H1 (cell line): ENCODE results near the gene SMIM44. TPM values are rescaled to one million over a fixed set of nuclear protein-coding genes. Genes with fewer than 3 reads are reported as not detected.

Experiments used
- CTCF ChIA-PET: fragments of 300-600 bp; sonication (Branson Sonifier 250); formaldehyde crosslinking; loops from one replicate; lab custom pipeline; 2021; ENCODE audit not compliant: partially characterized antibody; lab: Charles Lee
- POLR2A ChIA-PET: fragments of 300-600 bp; sonication (Branson Sonifier 250); formaldehyde crosslinking; loops from one replicate; lab custom pipeline; 2021; ENCODE audit warnings: inconsistent platforms; ENCODE audit not compliant: partially characterized antibody; lab: Charles Lee
- DNase-seq, 2 experiments: peaks; one replicate each; pipeline versions ENCODE4 v3.0.0 to v3.0.0-alpha.2; 2010 to 2022; ENCODE audit warnings: low spot score in 2 of 2, low read depth in 1 of 2, mixed read lengths in 1 of 2
- FAIRE-seq: peaks from 2 replicates; lab custom pipeline; 2011; peaks lifted over from hg19 to GRCh38; lab: Jason Lieb, UNC
- H2AFZ ChIP-seq: 2 replicates; pipeline ENCODE4 v1.8.1; 2012; ENCODE audit warnings: low read length, inconsistent platforms
- H2AK5ac ChIP-seq: 2 replicates; pipeline ENCODE4 v1.6.1; 2013; ENCODE audit warnings: low read depth, low read length
- H2BK120ac ChIP-seq: replicated peaks from 2 replicates; pipeline ENCODE3; 2013; ENCODE audit warnings: low read depth, low read length, inconsistent platforms
- H2BK12ac ChIP-seq: 2 replicates; pipeline ENCODE4 v1.6.1; 2013; ENCODE audit warnings: low read depth, low read length
- H2BK15ac ChIP-seq: 2 replicates; pipeline ENCODE4 v1.6.1; 2013; ENCODE audit warnings: low read length
- H2BK20ac ChIP-seq: 2 replicates; pipeline ENCODE4 v1.6.1; 2013; ENCODE audit warnings: low read length
- H2BK5ac ChIP-seq: 2 replicates; pipeline ENCODE4 v1.6.1; 2013; ENCODE audit warnings: low read depth, low read length
- H3K14ac ChIP-seq: 2 replicates; pipeline ENCODE4 v1.6.1; 2013; ENCODE audit warnings: inconsistent platforms; ENCODE audit not compliant: insufficient read length
- H3K18ac ChIP-seq: 2 replicates; pipeline ENCODE4 v1.6.1; 2013; ENCODE audit warnings: low read length; ENCODE audit errors: extremely low read depth
- H3K23ac ChIP-seq: 2 replicates; pipeline ENCODE4 v1.6.1; 2013; ENCODE audit warnings: inconsistent platforms; ENCODE audit not compliant: insufficient read length
- H3K23me2 ChIP-seq: 2 replicates; pipeline ENCODE4 v1.6.1; 2013; ENCODE audit warnings: low read depth, low read length
- H3K27ac ChIP-seq: 2 replicates; pipeline ENCODE4 v1.6.1; 2011; ENCODE audit warnings: low read depth, low read length, inconsistent platforms
- H3K27me3 ChIP-seq, 4 experiments: replicated peaks in 1 of 4; 1 replicate in 1 of 4; 2 replicates in 3 of 4; pipeline versions ENCODE4 v1.6.1 to v1.8.1; 2011 to 2013; ENCODE audit warnings: low read length in 3 of 4, mild to moderate bottlenecking in 3 of 4, inconsistent platforms in 2 of 4, mixed read lengths in 2 of 4, moderate library complexity in 1 of 4; ENCODE audit not compliant: control insufficient read depth in 3 of 4, insufficient read depth in 3 of 4; ENCODE audit errors: extremely low read depth in 1 of 4
- H3K36me3 ChIP-seq, 4 experiments: 2 replicates each; pipeline versions ENCODE4 v1.6.1 to v1.8.1; 2011 to 2013; ENCODE audit warnings: mild to moderate bottlenecking in 4 of 4, low read length in 3 of 4, moderate library complexity in 2 of 4, control low read depth in 1 of 4, inconsistent platforms in 1 of 4; ENCODE audit not compliant: insufficient read depth in 4 of 4, control insufficient read depth in 2 of 4
- H3K4ac ChIP-seq: replicated peaks from 2 replicates; pipeline ENCODE3; 2013; ENCODE audit warnings: low read length, low read depth, mixed read lengths, inconsistent platforms; ENCODE audit not compliant: insufficient read length
- H3K4me1 ChIP-seq, 4 experiments: replicated peaks in 1 of 4; 1 replicate in 1 of 4; 2 replicates in 3 of 4; pipeline versions ENCODE4 v1.6.1 to v1.8.1; 2011 to 2013; ENCODE audit warnings: low read length in 3 of 4, inconsistent platforms in 2 of 4, mixed read lengths in 1 of 4; ENCODE audit not compliant: insufficient read depth in 4 of 4, control insufficient read depth in 3 of 4
- H3K4me2 ChIP-seq, 2 experiments: 2 replicates each; pipeline versions ENCODE4 v1.6.1 to v1.8.1; 2011 to 2013; ENCODE audit warnings: low read depth in 2 of 2, low read length in 2 of 2, control low read depth in 1 of 2, inconsistent platforms in 1 of 2, mild to moderate bottlenecking in 1 of 2; ENCODE audit not compliant: insufficient read depth in 1 of 2
- H3K4me3 ChIP-seq, 4 experiments: fragments of 200-600, 300-600 bp in 1 of 4; sonication (generic), shearing (Covaris generic), sonication (Bioruptor Twin) in 1 of 4; 2 replicates each; pipeline versions ENCODE4 v1.5.1 to v1.8.1; 2011 to 2016; ENCODE audit warnings: low read length in 4 of 4, low read depth in 3 of 4, control low read depth in 2 of 4, inconsistent platforms in 2 of 4, mild to moderate bottlenecking in 2 of 4, mixed read lengths in 1 of 4, moderate library complexity in 1 of 4; ENCODE audit not compliant: insufficient read depth in 2 of 4; ENCODE audit errors: extremely low read depth in 1 of 4
- H3K56ac ChIP-seq: replicated peaks from 2 replicates; pipeline ENCODE3; 2013; ENCODE audit warnings: low read depth, mild to moderate bottlenecking, mixed read lengths, low read length, inconsistent platforms; ENCODE audit not compliant: insufficient read length
- H3K79me1 ChIP-seq: 2 replicates; pipeline ENCODE4 v1.6.1; 2013; ENCODE audit warnings: low read depth, low read length, control low read depth
- H3K79me2 ChIP-seq, 2 experiments: 2 replicates each; pipeline versions ENCODE4 v1.6.1 to v1.8.1; 2012 to 2013; ENCODE audit warnings: low read length in 2 of 2, mild to moderate bottlenecking in 2 of 2, inconsistent platforms in 1 of 2; ENCODE audit not compliant: insufficient read depth in 2 of 2, control insufficient read depth in 1 of 2
- H3K9ac ChIP-seq, 4 experiments: replicated peaks in 1 of 4; 1 replicate in 1 of 4; 2 replicates in 3 of 4; pipeline versions ENCODE4 v1.6.1 to v1.8.1; 2011 to 2013; ENCODE audit warnings: low read depth in 3 of 4, low read length in 3 of 4, control low read depth in 2 of 4, mild to moderate bottlenecking in 2 of 4, moderate library complexity in 2 of 4, inconsistent platforms in 1 of 4; ENCODE audit errors: extremely low read depth in 1 of 4
- H3K9me3 ChIP-seq, 2 experiments: 2 replicates each; pipeline versions ENCODE4 v1.6.1 to v1.8.1; 2012 to 2013; ENCODE audit warnings: mild to moderate bottlenecking in 2 of 2, moderate library complexity in 2 of 2, control low read depth in 1 of 2, inconsistent platforms in 1 of 2, low read depth in 1 of 2, low read length in 1 of 2, mixed read lengths in 1 of 2; ENCODE audit not compliant: insufficient read depth in 2 of 2
- H4K20me1 ChIP-seq, 2 experiments: replicated peaks in 1 of 2; 2 replicates each; pipeline versions ENCODE3 to v1.8.1; 2011 to 2013; ENCODE audit warnings: inconsistent platforms in 2 of 2, low read length in 2 of 2, mild to moderate bottlenecking in 1 of 2; ENCODE audit not compliant: insufficient read depth in 2 of 2, control insufficient read depth in 1 of 2
- H4K5ac ChIP-seq: 2 replicates; pipeline ENCODE4 v1.6.1; 2013; ENCODE audit warnings: low read length, low read depth, mixed read lengths, inconsistent platforms; ENCODE audit not compliant: insufficient read length
- H4K8ac ChIP-seq: 2 replicates; pipeline ENCODE4 v1.8.0; 2013; ENCODE audit warnings: mild to moderate bottlenecking, moderate library complexity, low read length, inconsistent platforms; ENCODE audit not compliant: insufficient read depth; ENCODE audit errors: extremely low read depth
- H4K91ac ChIP-seq: replicated peaks from 2 replicates; pipeline ENCODE3; 2013; ENCODE audit warnings: low read length, mixed read lengths, inconsistent platforms; ENCODE audit not compliant: insufficient read length
- BCL11A ChIP-seq, 2 experiments: IDR thresholded peaks; one replicate each; pipeline ENCODE4 v1.6.1; 2011; ENCODE audit warnings: low read depth in 2 of 2, low read length in 2 of 2, mild to moderate bottlenecking in 2 of 2
- CTBP2 ChIP-seq: IDR thresholded peaks from 2 replicates; pipeline ENCODE4 v1.7.0; 2011; ENCODE audit warnings: borderline replicate concordance, mild to moderate bottlenecking, moderate library complexity, mixed read lengths, low read length; ENCODE audit not compliant: insufficient read depth, insufficient read length
- EP300 ChIP-seq, 2 experiments: IDR thresholded peaks; 1 replicate in 1 of 2; 2 replicates in 1 of 2; pipeline ENCODE4 v1.6.1; 2011 to 2012; ENCODE audit warnings: low read depth in 2 of 2, low read length in 2 of 2, mild to moderate bottlenecking in 2 of 2, borderline replicate concordance in 1 of 2, inconsistent platforms in 1 of 2, moderate library complexity in 1 of 2
- FOSL1 ChIP-seq: IDR thresholded peaks from 2 replicates; pipeline ENCODE4 v1.6.1; 2011; ENCODE audit warnings: mild to moderate bottlenecking, low read depth, low read length, moderate library complexity; ENCODE audit not compliant: insufficient read depth
- HDAC6 ChIP-seq: IDR thresholded peaks from one replicate; pipeline ENCODE4 v1.7.1; 2012; ENCODE audit warnings: low read depth, mild to moderate bottlenecking, inconsistent platforms, low read length, moderate library complexity
- KDM1A ChIP-seq: fragments of 200-600, 300-600 bp; sonication (generic); IDR thresholded peaks from 2 replicates; pipeline ENCODE4 v1.7.1; 2016; ENCODE audit warnings: mild to moderate bottlenecking, low read length, borderline replicate concordance
- NRF1 ChIP-seq: IDR thresholded peaks from 2 replicates; pipeline ENCODE4 v1.6.1; 2011; ENCODE audit warnings: mild to moderate bottlenecking, low read depth, low read length, improper control_type of control experiment
- PHF8 ChIP-seq: fragments of 200-600 bp; sonication (generic); conservative IDR thresholded peaks from 2 replicates; pipeline ENCODE4 v1.7.1; 2012; ENCODE audit warnings: low read depth, mild to moderate bottlenecking, inconsistent platforms, low read length, moderate library complexity
- POU5F1 ChIP-seq: IDR thresholded peaks from 2 replicates; pipeline ENCODE4 v1.6.1; 2011; ENCODE audit warnings: low read depth, mild to moderate bottlenecking, low read length, moderate library complexity
- SIX5 ChIP-seq: IDR thresholded peaks from 2 replicates; pipeline ENCODE4 v1.6.1; 2011; ENCODE audit warnings: mild to moderate bottlenecking, low read depth, low read length
- SP1 ChIP-seq: IDR thresholded peaks from 2 replicates; pipeline ENCODE4 v1.6.1; 2011; ENCODE audit warnings: low read depth, low read length
- SRF ChIP-seq: IDR thresholded peaks from 2 replicates; pipeline ENCODE4 v1.6.1; 2011; ENCODE audit warnings: mild to moderate bottlenecking, low read depth, low read length, moderate library complexity
- TBP ChIP-seq: IDR thresholded peaks from 2 replicates; pipeline ENCODE4 v1.6.1; 2011; ENCODE audit warnings: low read depth, low read length, improper control_type of control experiment
- TEAD4 ChIP-seq: IDR thresholded peaks from 2 replicates; pipeline ENCODE4 v1.6.1; 2012; ENCODE audit warnings: low read depth, low read length, inconsistent platforms, mixed read lengths
- WGBS, 2 experiments: shearing (Covaris generic) in 1 of 2; methylation state at CpG; one replicate each; pipeline versions ENCODE4 v1.1.6 to v1.1.7; 2013 to 2015; ENCODE audit warnings: low lambda C conversion rate in 2 of 2, mixed read lengths in 2 of 2, inconsistent platforms in 1 of 2, low coverage in 1 of 2, missing lambda C conversion rate in 1 of 2; ENCODE audit not compliant: insufficient replicate concordance in 2 of 2, insufficient coverage in 1 of 2, insufficient read length in 1 of 2; ENCODE audit errors: extremely low coverage in 1 of 2, missing lambda C conversion rate in 1 of 2; 5-methylcytosine and 5-hydroxymethylcytosine counted together
- polyA plus RNA-seq, 7 experiments: library from polyadenylated mRNA; depleted of rRNA in 3 of 7; stranded (reverse) in 5 of 7; unstranded in 2 of 7; fragments of >200 nt in 5 of 7; fragments of 200-250 nt in 2 of 7; gene quantifications; 1 replicate in 5 of 7; 2 replicates in 1 of 7; 4 replicates in 1 of 7; pipeline versions ENCODE4 v1.2.1 to v1.2.3, GENCODE V29; 2011 to 2013; ENCODE audit warnings: missing spikeins in 2 of 7, mixed read lengths in 2 of 7
- total RNA-seq: library from RNA; stranded (reverse); fragmentation: NEBNext Ultra II Directional; extraction: Animal tissue kit (Norgen Biotek cat#: 25700); gene quantifications from 2 replicates; pipeline ENCODE4 v1.2.1, GENCODE V29; 2021

Gene SMIM44
- total and polyA plus RNA-seq, 2 of the 8 experiments (the other 6 are each of a cell fraction or from before 2014, with no cell fraction given), result not detected

GRCh38 chr19:3465552-3465951 lies 17.7 kb downstream of the SMIM44 start:
- peaks cover 0 to 4% of the 10 kb centered on the region in 2 experiments for H4K20me1 ChIP-seq
- H3K56ac ChIP-seq, result no peak overlapping the region
- no peak overlapping the region for H3K4me3 ChIP-seq
- no peaks in the 10 kb centered on the region for H3K79me1 ChIP-seq
- WGBS, 2 experiments, result 61% methylated on average over 3 of the region's 7 CpGs; no CpG with 5 or more reads in 1 of the 2 experiments
- no peak overlapping the region for H3K18ac ChIP-seq
- H3K36me3 ChIP-seq, result no peaks in the 10 kb centered on the region; a peak in 1 of 8 replicates
- no peak overlapping the region for H2BK15ac ChIP-seq
- no peak overlapping the region for H3K14ac ChIP-seq
- peaks cover 0 to 5% (median 2%) of the 10 kb centered on the region in 4 experiments; a peak in 4 of 7 replicates for H3K4me1 ChIP-seq
- peaks cover 21 to 51% (median 44%) of the 10 kb centered on the region in 4 experiments for H3K27me3 ChIP-seq
- FAIRE-seq (no peak), DNase-seq (no peak)
- H4K8ac ChIP-seq, result no peak overlapping the region; the same call in 1 of the 2 replicates
- no peak overlapping the region for H2BK12ac ChIP-seq
- H3K79me2 ChIP-seq, result no peaks in the 10 kb centered on the region
- H3K4ac ChIP-seq, result no peak overlapping the region
- POLR2A ChIA-PET, result interaction anchor here (1.9 kb wide), 1 partner anchor 21 kb away, joined by 5 read pairs; no protein-coding TSS in a partner anchor
- no peak overlapping the region for H4K5ac ChIP-seq
- H3K9me3 ChIP-seq, result peaks cover 6 to 10% of the 10 kb centered on the region in 2 experiments; a peak in 3 of 4 replicates
- no peak overlapping the region for H2BK5ac ChIP-seq
- peaks cover 5% of the 10 kb centered on the region; the same call in 1 of the 2 replicates for H3K23me2 ChIP-seq
- CTCF ChIA-PET, result interaction anchor here (0.7 to 1.7 kb wide), 5 partner anchors 12 to 144 kb away, joined by 3 to 5 read pairs (median 3); no protein-coding TSS in a partner anchor
- H3K4me2 ChIP-seq, result peak overlapping the region; percentile 36 to 63; a peak in 3 of 4 replicates
- no peak overlapping the region for H2BK120ac ChIP-seq
- no peak overlapping the region for H4K91ac ChIP-seq
- H2AFZ ChIP-seq, result no peak overlapping the region
- H3K27ac ChIP-seq, result no peak overlapping the region
- H2BK20ac ChIP-seq, result no peak overlapping the region
- no peak overlapping the region for H3K9ac ChIP-seq
- no peak overlapping the region for H2AK5ac ChIP-seq
- H3K23ac ChIP-seq, result no peak overlapping the region
- no peak for TF ChIP-seq FOSL1
- TF ChIP-seq TBP, result no peak
- TF ChIP-seq CTBP2, result no peak
- no peak for TF ChIP-seq SP1
- TF ChIP-seq POU5F1, result no peak
- TF ChIP-seq TEAD4, result no peak
- no peak for TF ChIP-seq BCL11A (IDR thresholded peaks at IDR 0.05; ENCODE audit: low read depth in 2 of 2, low read length in 2 of 2)
- no peak for TF ChIP-seq EP300 (IDR thresholded peaks at IDR 0.05; ENCODE audit: borderline replicate concordance in 1 of 2, low read depth in 2 of 2, low read length in 2 of 2)
- no peak for TF ChIP-seq SRF
- TF ChIP-seq NRF1, result no peak
- TF ChIP-seq HDAC6, result no peak
- TF ChIP-seq KDM1A, result no peak
- no peak for TF ChIP-seq PHF8
- TF ChIP-seq SIX5, result no peak
